Choroid plexus epithelial cell (primary cell): Measurements from ENCODE around the gene MTARC1.

Source experiments
- DNase-seq: peaks from one replicate; pipeline ENCODE4 v3.0.0-alpha.2; 2010; ENCODE audit warnings: low read depth
- H3K4me3 ChIP-seq: 2 replicates; pipeline ENCODE4 v1.5.1; 2011; ENCODE audit warnings: low read depth, mild to moderate bottlenecking, control low read depth, low read length, moderate library complexity
- CTCF ChIP-seq: conservative IDR thresholded peaks from 2 replicates; pipeline ENCODE4 v1.5.1; 2011; ENCODE audit warnings: low read depth, mild to moderate bottlenecking, control low read depth, inconsistent platforms, low read length, moderate library complexity

The MTARC1 gene

GRCh38 chr1:220800262-220800661 lies 13.5 kb downstream of the MTARC1 start:
- no peak overlapping the region for H3K4me3 ChIP-seq
- no peak for DNase-seq
- no peak for TF ChIP-seq CTCF

- peak; percentile 75 for TF ChIP-seq CTCF
- H3K4me3 ChIP-seq, result no peak overlapping the region
- peak; percentile 68 for DNase-seq
Observed at GRCh38 chr1:220803401-220804201, 16.9 kb downstream of the MTARC1 start.

GRCh38 chr1:220804202-220804586 lies 17.5 kb downstream of the MTARC1 start:
- DNase-seq, result no peak
- no peak for TF ChIP-seq CTCF

GRCh38 chr1:220806408-220806807 lies 19.7 kb downstream of the MTARC1 start:
- no peak for TF ChIP-seq CTCF
- no peak overlapping the region for H3K4me3 ChIP-seq
- DNase-seq, result no peak

More at GRCh38 chr1:220804202-220804586, 17.5 kb downstream of the MTARC1 start:
- H3K4me3 ChIP-seq, result no peak overlapping the region

- DNase-seq, result no peak
Observed at GRCh38 chr1:220807726-220808125, 21.0 kb downstream of the MTARC1 start.

GRCh38 chr1:220808345-220809186 lies 21.9 kb downstream of the MTARC1 start:
- no peak for TF ChIP-seq CTCF
- H3K4me3 ChIP-seq, result no peak overlapping the region

More at GRCh38 chr1:220807726-220808125, 21.0 kb downstream of the MTARC1 start:
- no peak overlapping the region for H3K4me3 ChIP-seq
- TF ChIP-seq CTCF, result no peak

More at GRCh38 chr1:220808345-220809186, 21.9 kb downstream of the MTARC1 start:
- DNase-seq, result peak; percentile 61
